UCSD-AML1 (cell line): ENCODE results near the gene ITPRIP.

Source experiments
- DNase-seq: peaks from one replicate; lab custom pipeline; 2025; ENCODE audit not compliant: unreplicated experiment; lab: John Stamatoyannopoulos, UW

The ITPRIP gene

GRCh38 chr10:104340641-104341040, 2.4 kb upstream of the ITPRIP start:
- no peak for DNase-seq

- DNase-seq, result no peak
Measured at GRCh38 chr10:104340111-104340526, 1.9 kb upstream of the ITPRIP start.

- no peak for DNase-seq
Measured at GRCh38 chr10:104339469-104340110, 1.3 kb upstream of the ITPRIP start.

GRCh38 chr10:104337521-104337984, 712 bp downstream of the ITPRIP start:
- DNase-seq, result peak; percentile 67

GRCh38 chr10:104336821-104337467, 1.3 kb downstream of the ITPRIP start:
- DNase-seq, result no peak

GRCh38 chr10:104334965-104335650, 3.2 kb downstream of the ITPRIP start:
- DNase-seq, result no peak

- DNase-seq, result no peak
Measured at GRCh38 chr10:104334561-104334960, 3.7 kb downstream of the ITPRIP start.

GRCh38 chr10:104333728-104334373, 4.4 kb downstream of the ITPRIP start:
- DNase-seq, result no peak

- no peak for DNase-seq
Measured at GRCh38 chr10:104333032-104333727, 5.1 kb downstream of the ITPRIP start.

- DNase-seq, result no peak
Measured at GRCh38 chr10:104332243-104333031, 5.8 kb downstream of the ITPRIP start.

- no peak for DNase-seq
Measured at GRCh38 chr10:104331208-104331838, 6.9 kb downstream of the ITPRIP start.

GRCh38 chr10:104330168-104331110, 7.8 kb downstream of the ITPRIP start:
- DNase-seq, result no peak

- no peak for DNase-seq
Measured at GRCh38 chr10:104329735-104330134, 8.5 kb downstream of the ITPRIP start.

GRCh38 chr10:104328896-104329710, 9.2 kb downstream of the ITPRIP start:
- peak; percentile 46 for DNase-seq

- no peak for DNase-seq
Measured at GRCh38 chr10:104328646-104328895, 9.7 kb downstream of the ITPRIP start.

- peak; percentile 56 for DNase-seq
Measured at GRCh38 chr10:104327745-104328645, 10.3 kb downstream of the ITPRIP start.

GRCh38 chr10:104326991-104327610, 11.2 kb downstream of the ITPRIP start:
- DNase-seq, result no peak
